Measurements from ENCODE around the gene PLEKHM1.
"Not testable (repeated sequence)": the region's sequence is repeated elsewhere in the genome, so short reads cannot be mapped to it uniquely, and the experiment has no call there.

PLEKHM1 gene

DNA sequence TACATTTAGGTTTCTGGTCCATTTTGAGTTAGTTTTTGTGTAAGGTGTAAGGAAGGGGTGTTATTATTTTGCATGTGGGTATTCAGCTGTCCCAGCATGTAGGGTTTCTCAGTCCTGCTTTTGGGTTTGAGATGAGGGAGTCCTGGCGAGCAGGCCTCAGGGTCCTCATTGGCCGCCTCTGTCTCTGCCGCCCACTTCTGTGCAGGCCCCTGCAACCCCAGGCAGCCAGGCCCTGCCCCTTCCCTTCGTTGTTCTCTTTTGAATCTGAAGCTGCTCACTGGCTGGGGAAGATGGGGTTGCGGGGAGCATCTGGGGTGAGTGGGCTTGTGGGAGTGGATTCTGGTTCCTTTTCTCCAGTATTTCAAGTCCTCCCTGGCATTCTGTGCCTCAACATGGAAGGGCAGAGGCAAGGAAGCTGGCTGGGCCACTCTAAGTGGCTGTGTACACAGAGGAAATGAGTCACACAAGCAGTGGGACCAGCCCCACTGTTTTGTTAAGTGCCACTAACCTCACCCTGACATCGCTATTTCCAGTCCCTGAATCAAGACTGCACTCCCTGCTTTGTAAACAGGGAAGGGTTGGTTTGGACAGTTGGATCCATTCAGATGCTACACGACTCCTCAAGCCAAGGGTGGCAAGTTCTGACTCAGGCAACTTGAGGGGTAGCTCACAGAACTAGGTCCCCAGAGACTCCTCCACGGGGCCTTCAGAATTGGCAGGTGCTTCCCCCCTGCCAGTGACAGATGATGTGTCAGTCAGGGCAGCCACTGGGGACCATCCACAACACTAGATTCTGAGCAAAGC lies 28.8 kb downstream of the PLEKHM1 start:
- DNase-seq (ENCODE audit: low read depth in 2 of 2): not testable (repeated sequence)

DNA sequence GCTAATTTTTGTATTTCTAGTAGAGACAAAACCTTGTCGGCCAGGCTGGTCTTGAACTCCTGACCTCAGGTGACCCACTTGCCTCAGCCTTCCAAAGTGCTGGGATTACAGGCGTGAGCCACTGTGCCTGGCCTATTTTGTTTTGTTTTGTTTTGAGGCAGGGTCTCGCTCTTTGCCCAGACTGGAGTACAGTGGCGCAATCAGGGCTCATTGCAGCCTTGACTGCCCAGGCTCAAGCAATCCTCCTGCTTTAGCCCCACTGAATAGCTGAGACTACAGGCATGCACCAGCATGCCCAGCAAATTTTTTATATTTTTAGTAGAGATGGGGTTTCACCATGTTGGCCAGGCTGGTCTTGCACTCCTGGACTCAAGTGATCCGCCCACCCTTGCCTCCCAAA lies 30.1 kb downstream of the PLEKHM1 start:
- not testable (repeated sequence) for DNase-seq (ENCODE audit: low read depth in 2 of 2)

DNA sequence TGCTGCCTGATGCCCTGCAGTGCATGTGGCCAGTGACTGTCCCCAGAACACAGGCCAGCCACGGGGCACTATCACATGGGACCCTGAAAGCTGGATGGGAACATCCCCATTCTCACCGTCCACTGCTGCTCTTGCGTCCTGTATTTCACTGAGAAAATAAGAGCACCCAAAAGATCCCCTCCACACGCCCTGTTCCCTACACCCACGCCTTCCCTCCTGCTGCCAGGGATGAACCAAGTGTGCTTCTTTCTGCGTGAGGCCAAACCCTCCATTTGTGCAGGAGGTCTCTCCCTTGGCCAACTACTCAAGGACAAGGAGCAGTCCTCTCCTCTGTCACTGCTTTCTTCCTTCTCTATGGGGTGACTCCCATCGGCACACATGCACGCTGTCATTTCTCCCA lies 36.2 kb downstream of the PLEKHM1 start:
- DNase-seq (ENCODE audit: low read depth in 2 of 2): not testable (repeated sequence)

DNA sequence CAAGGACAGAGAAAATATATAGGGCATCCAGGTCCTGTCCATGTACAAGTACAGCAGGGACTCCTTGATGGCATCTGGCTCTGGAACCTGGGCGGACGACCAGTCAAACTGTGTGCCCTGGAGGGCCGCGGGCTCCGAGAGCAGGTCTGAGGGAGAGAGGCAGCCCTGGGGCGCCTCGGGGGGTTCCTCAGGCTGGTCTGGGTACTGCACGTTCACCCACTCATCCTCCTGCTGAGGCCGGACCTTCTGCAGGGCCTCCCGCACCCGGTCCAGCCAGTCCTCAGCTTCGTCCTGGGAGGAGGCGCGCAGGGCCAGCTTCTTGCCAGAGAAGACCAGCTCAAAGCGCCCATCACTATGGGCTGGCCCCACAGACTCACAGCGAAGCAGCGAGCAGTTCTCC lies 36.8 kb downstream of the PLEKHM1 start:
- not testable (repeated sequence) for DNase-seq (ENCODE audit: low read depth in 2 of 2)

DNA sequence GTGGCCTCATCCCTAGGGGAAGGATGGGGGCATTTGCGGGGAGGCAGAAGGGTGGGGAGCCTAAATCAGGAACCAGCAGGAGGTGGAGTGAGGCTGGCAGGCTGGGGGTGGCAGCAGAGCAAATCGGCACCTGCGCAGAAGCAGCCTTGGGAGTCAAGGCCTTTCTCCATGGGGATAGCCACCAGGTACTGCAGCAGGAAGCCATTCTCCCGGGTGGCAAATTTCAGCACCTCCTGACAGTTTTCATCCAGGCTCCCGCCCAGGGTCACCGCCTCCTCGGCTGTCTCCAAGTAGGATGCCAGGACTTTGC lies 37.3 kb downstream of the PLEKHM1 start:
- not testable (repeated sequence) for DNase-seq (ENCODE audit: low read depth in 2 of 2)

DNA sequence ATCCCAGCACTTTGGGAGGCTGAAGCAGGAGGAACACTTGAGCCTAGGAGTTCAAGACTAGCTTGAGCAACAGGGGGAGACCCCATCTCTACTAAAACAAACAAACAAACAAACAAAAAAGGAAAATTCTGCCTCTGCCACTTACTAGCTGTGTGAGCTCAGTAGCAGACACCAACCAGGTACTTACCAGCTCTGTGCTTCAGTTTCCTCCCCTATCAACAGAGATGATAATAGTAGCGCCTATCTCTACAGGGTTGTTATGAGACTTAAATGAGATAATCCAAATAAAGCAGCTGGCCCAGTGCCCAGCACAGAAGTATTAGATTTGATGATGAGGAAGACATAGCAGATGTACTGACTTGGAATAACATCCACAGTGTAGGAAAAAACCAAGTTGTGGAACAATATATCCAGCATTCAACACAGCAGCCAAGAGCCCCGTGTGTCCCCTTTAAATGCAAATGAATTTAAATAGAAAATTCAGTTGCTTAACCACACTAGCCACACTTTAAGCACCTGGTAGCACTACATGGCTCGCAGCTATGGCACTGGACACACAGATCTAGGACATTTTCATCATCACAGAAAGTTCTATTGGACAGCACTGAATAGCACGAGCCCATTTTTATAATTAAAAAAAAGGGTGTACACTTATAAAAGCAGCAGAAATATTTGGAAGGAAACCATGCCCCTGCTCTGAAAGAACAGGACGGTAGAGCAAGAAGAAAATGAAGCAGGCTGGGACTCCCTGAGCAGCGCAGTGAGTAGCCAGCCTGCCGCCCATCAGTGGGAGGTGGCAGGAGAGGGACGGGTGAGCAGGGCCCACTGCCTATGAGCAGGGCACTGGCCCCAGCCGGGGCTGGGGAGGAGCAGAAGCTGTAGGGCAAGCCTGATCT lies 37.9 kb downstream of the PLEKHM1 start:
- DNase-seq (ENCODE audit: low read depth in 2 of 2): not testable (repeated sequence)

DNA sequence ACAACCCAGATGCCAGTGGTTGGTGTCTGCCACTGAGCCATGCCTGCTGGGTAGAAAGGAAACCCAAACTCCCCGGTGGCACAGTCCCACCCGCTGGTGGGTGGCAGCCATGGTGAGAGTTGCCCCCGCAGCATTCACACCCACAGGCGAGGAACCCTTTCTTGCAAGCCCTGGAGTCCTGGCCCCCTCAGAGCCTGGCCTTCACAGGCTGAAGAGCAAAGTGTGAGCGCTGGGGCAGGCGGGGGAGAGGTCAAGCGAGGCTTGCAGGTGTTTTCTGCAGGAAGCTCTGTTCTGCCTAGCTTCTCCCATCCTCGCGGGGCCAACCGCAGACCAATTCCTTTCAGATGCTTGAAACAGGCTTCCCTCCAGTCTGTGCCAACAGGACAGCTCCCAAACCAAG lies 38.9 kb downstream of the PLEKHM1 start:
- DNase-seq (ENCODE audit: low read depth in 2 of 2): not testable (repeated sequence)

DNA sequence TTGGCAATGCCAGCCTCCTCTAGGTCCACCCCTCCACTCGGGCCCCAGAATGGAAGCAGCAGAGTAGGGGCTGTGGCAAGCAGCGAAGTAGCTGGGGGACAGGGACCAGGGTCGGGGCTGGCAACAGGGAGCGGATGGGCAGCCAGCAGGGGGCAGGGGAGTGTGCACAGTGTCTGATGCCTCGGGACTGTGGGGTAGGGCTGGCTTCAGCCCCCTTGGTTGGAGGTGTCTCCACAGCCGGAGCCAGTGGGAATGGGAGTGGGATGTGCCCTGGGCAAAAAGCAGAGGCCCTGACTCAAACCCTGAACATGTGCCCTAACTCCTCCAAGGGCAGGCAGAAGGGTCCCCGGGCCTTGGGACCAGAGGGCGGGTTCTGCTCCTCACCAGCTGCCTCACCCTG lies 39.4 kb downstream of the PLEKHM1 start:
- no peak for DNase-seq (ENCODE audit: low read depth in 2 of 2)

DNA sequence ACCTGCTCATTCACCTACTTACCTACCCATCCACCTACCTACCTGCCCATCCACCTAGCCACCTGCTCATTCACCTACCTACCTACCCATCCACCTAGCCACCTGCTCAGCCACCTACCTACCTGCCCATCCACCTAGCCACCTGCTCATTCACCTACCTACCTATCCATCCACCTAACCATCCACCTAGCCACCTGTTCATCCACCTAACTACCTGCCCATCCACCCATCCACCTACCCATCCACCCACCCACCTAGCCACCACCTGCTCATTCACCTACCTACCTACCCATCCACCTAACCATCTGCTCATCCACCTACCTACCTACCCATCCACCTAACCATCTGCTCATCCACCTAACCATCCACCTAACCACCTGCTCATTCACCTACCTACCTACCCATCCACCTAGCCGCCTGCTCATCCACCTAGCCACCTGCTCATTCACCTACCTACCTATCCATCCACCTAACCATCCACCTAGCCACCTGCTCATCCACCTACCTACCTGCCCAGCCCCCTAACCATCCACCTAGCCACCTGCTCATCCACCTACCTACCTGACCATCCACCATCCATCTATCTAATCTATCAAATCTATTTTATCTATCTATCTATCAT lies 40.7 kb downstream of the PLEKHM1 start:
- not testable (repeated sequence) for DNase-seq (ENCODE audit: low read depth in 2 of 2)

DNA sequence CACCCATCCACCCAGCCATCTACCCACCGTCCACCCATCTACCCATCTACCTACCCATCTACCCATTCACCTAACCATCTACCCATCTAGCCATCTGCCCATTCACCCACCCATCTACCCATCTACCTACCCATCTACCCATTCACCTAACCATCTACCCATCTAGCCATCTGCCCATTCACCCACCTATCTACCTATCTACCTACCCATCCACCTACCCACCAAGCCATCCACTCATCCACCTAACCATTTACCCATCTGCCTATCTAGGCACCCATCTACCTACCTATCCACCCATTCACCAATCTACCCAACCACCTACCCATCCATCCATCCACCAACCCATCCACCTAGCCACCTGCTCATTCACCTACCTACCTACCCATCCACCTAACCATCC lies 41.3 kb downstream of the PLEKHM1 start:
- DNase-seq (ENCODE audit: low read depth in 2 of 2): not testable (repeated sequence)

DNA sequence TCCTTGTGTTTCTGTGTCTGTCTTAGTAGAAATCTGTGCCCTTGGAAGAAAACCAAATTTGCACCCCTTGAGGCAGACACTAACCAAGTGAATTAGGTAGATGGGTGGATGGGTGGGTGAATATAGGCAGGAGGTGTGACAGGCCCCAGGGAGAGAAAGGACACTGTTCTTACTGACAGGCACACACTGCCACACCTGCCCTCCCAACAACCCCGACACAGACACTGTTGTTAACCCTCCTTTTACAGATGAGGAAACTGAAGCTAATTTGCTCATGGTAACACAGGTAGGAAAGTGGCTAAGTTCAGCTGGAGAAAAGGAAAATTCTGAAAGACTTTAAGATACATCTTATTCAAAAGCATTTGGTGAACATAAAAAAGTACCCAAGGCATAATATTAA lies 42.0 kb downstream of the PLEKHM1 start:
- not testable (repeated sequence) for DNase-seq (ENCODE audit: low read depth in 2 of 2)

DNA sequence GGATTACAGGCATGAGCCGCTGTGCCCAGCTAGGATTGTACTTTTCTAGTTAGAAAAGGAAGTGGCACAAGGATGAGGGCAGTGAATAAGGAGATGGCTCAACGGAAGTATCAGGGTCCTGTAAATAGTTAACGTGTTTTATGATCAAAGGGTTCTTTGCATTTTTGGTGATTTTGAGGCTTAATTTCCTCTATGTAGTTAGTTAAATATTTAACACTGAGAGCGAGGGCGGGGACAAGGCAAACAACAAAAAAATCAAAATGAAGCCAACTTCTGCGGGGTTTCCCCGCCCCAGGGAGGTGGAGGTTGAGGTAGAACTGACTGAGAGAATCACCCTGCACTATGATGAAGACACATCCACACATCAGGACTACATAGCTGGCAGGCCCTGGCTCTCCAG lies 42.5 kb downstream of the PLEKHM1 start:
- not testable (repeated sequence) for DNase-seq (ENCODE audit: low read depth in 2 of 2)

DNA sequence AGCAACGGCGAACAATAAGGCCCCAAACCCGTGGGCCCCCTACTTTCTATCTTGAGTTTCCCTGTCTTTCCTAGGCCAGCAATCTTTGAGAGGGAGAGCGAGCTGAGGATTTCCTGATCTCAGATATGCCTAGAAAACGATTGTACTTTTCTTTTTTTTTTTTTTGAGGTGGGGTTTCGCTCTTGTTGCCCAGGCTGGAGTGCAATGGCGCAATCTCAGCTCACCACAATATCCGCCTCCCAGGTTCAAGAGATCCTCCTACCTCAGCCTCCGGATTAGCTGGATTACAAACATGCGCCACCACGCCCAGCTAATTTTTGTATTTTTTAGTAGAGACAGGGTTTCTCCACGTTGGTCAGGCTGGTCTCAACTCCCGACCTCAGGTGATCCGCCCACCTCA lies 42.9 kb downstream of the PLEKHM1 start:
- DNase-seq (ENCODE audit: low read depth in 2 of 2): not testable (repeated sequence)

DNA sequence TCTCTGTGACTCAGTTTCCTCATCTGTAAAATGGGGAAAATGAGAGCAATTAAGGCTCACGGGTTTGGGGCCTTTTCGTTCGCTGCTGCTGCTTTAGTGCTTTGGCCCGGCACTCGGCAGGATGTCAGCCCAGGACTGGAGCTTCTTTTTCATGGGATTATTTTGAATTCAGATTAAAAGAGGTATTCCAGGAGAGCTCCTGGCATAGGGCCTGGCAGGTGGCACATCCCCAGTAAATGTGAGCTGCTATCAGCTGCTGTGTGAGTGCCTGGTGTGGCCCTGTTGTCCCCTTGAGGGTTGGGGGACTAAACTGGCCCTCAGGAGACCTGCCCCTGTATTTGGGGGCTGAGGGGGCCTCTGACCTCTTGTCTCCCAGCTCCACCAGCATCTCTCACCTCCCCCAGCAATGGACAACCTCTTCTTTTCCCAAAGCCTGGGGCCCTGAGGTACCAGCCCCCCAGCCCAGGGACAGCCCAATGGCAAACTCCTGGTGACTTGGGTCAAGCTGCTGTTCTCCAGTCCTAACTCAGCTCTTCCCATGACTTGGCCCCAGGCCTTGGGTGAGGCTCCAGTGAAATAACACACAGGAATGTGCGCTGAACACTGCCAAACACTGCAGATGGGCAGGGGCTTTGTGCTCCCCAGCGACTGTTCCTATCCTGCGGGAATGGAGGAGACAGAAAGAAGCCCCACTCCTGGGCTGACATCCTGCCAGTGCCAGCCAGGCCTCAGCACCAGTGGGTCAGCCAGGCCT lies 43.5 kb downstream of the PLEKHM1 start:
- not testable (repeated sequence) for DNase-seq (ENCODE audit: low read depth in 2 of 2)

DNA sequence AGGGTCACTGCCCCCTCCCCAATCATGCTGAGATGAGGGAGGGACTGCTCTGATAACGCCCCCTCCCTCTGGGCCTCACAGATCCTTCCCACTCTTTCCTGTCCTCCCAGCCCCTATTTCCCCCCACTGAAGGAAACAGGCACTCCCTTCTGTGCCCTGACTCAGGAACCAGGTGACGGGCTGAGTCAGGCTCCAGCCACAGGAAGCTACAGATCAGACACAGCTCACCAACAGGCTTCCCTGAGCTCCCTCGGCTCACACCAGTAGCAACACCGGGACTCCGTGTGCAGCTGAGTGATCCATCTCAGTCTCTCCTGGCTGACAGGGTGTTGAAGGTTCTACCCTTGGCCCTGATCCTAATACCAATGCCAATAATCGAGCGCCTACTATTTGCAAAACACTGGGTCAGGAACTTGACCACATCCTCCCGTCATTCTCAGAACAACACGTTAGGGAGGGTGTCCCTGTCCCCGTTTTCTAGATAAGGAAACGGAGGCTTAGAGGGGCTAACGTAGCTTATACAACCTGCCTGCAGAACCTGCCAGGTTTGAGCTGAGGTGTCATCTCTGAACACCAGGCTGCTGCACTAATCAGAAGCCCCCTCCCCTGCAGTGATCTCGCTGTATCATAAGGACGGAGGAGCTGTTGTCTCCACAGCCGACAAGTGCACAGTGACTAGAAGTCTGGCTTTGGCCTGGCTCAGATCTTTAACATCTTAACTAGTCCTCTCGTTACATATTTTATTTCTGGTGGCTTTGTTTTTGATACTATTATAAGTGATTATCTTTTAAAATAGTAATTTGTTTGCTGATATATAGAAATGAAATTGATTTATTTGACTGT lies 44.4 kb downstream of the PLEKHM1 start:
- DNase-seq (ENCODE audit: low read depth in 2 of 2): not testable (repeated sequence)

DNA sequence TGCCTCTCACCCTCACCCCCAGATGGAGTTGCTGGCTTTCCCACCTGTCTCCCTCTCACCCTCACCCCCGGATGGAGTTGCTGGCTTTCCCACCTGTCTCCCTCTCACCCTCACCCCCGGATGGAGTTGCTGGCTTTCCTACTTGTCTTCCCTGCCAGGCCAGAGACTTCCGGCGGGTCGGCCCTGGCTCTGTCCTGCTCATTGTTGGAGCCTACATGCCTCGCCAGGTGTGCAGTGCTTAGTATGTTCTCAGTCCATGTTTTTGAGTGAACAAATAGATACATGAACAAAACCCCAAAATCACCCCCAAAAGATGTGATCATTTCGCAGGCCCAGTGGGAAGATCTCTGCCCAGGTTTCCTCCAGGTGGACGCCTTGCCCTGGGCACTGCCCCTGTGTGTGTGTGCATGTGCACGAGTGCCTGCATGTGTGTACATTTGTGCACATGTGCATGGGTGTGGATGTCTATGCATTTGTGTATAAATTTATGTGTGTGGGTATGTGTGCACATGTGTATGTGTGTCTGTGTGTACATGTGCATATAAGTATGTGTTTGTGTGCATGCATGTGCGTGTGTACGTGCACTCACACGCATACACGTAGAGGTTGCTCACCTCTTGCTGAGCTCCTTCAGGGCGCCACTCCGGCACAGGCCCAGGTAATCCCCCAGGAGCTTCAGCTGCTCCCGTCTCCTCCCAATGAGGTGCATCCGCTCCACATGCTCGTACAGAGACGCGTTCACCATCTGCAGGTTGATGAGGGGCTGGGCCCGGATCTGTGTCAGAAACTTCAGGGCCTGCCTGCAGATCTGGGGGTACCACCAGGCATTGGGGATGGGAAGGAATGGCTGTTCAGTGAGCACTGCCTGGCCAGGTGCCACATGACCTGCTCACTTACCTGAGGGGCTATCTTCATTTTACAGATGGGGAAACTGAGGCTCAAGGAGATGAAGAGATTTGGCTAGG lies 45.4 kb downstream of the PLEKHM1 start:
- DNase-seq (ENCODE audit: low read depth in 2 of 2): not testable (repeated sequence)

DNA sequence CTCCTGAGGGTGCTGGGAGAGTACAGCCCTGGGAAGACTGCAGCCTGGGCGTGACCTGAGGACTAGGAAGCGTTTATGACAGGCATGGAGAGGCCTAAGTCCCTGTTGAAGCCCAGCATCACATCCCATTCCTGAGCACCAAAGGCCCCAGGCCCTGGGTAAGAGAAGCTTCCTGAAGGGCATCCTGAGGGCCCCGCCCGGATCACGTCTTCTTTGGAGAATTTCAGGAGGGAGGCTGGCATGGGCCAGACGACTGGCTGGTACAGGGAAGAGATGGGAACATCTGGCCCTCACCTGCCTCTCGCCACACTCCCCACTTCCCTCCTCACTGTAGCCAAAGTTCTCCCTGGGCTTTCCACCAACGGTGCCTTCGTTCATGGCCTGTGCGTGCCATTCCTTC lies 46.2 kb downstream of the PLEKHM1 start:
- not testable (repeated sequence) for DNase-seq (ENCODE audit: low read depth in 2 of 2)

DNA sequence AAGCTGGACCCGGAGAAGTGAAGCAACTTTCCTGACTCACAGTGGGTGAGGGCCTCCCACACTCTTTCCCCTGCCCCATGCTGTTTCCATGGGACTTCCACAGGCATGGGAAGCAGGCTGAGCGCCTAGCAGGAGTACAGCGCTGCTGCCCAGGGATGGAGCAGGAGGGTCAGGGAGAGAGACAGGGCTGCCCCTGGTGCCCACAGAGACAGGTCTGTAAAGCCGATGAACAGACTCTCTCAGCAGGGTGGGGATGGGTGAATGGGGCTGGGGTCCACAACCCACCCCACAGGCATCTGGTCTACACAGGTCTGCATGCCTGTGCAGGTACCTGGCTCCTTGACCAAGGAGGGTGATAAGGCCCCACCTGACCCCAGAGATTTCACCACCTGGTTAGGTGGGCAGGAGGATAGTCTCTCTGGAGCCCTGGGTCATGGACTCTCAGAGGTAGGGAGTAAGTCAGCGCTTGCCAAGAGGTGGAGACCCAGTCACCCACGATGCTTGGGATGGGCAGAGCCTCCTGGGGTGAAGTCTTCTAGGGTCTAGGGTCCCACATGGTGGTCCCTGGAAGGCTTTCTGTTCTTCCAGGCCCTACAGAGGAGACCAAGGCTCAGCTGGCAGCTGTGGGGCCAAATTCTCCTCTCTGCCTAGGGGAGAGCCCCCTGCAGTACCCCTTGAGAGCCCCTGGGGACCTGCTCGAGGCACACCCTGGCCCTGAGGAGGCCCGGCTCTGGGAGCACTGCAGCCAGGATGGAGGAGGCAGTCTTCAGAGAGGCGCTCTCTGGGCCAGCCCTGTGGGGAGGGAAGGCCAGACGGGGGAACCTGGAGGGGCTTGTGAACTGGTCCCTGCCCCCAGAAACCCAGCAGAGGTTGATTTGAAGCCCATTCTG lies 46.9 kb downstream of the PLEKHM1 start:
- not testable (repeated sequence) for DNase-seq (ENCODE audit: low read depth in 2 of 2)

Measured in activated CD8-positive, alpha-beta memory T cell treated with anti-CD3 and anti-CD28 coated beads for 4 hours (primary cell).